IMR-90 (cell line): ENCODE measurements around the gene FOXP1.

Experiments used
- SMC3 ChIP-seq: fragments of 150-350 bp; IDR thresholded peaks from 2 replicates; pipeline ENCODE4 v1.6.1; 2016; ENCODE audit warnings: low read depth, mild to moderate bottlenecking, antibody characterized with exemption, low read length, moderate library complexity
- TF ChIP-seq, protein P1 (sequence below): conservative IDR thresholded peaks from 2 replicates; pipeline ENCODE4 v1.5.1; 2012; ENCODE audit warnings: mild to moderate bottlenecking, low read depth, low read length, improper control_type of control experiment

DNA sequence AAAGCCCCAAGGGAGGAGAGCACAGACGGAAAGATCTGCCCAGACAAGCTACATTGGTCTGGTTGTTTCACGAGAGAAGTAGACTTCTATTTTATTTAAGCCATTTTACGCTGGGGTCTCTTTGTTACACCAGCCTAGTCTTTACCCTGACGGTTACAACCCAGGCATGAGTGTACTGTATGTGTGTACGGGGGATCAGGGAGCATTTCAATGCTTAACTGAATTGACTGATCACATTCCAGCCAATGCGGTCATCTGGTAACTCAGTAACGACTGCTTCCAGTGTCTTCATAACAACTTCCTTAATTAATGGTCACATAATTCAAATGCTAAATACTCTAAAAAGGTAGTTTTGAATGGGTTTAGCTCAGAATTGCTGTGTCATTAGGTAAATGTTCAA lies 288.6 kb downstream of the FOXP1 start:
- TF ChIP-seq, protein P1, sequence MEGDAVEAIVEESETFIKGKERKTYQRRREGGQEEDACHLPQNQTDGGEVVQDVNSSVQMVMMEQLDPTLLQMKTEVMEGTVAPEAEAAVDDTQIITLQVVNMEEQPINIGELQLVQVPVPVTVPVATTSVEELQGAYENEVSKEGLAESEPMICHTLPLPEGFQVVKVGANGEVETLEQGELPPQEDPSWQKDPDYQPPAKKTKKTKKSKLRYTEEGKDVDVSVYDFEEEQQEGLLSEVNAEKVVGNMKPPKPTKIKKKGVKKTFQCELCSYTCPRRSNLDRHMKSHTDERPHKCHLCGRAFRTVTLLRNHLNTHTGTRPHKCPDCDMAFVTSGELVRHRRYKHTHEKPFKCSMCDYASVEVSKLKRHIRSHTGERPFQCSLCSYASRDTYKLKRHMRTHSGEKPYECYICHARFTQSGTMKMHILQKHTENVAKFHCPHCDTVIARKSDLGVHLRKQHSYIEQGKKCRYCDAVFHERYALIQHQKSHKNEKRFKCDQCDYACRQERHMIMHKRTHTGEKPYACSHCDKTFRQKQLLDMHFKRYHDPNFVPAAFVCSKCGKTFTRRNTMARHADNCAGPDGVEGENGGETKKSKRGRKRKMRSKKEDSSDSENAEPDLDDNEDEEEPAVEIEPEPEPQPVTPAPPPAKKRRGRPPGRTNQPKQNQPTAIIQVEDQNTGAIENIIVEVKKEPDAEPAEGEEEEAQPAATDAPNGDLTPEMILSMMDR = no peak
- no peak for TF ChIP-seq SMC3
